GM12878 (cell line): ENCODE results near the gene RPL12.

Experiments
- ASH2L ChIP-seq: fragments of 300-600, 200-600 bp; sonication (generic); IDR thresholded peaks from 2 replicates; pipeline ENCODE4 v1.6.1; 2017; ENCODE audit warnings: low read depth, mild to moderate bottlenecking, borderline replicate concordance
- CTCF ChIP-seq, 3 experiments: IDR thresholded peaks in 2 of 3; conservative IDR thresholded peaks in 1 of 3; 2 replicates each; pipeline ENCODE4 v1.5.1; 2011; ENCODE audit warnings: low read depth in 3 of 3, low read length in 3 of 3, mild to moderate bottlenecking in 3 of 3, control low read depth in 2 of 3, moderate library complexity in 2 of 3, inconsistent platforms in 1 of 3, mixed read lengths in 1 of 3; ENCODE audit not compliant: control insufficient read depth in 2 of 3, insufficient read depth in 1 of 3; ENCODE audit errors: extremely low read depth in 1 of 3
- EP300 ChIP-seq, 2 experiments: fragments of 150-350 bp in 1 of 2; IDR thresholded peaks; 2 replicates each; pipeline ENCODE4 v1.6.1; 2011 to 2012; ENCODE audit warnings: low read depth in 2 of 2, low read length in 2 of 2, borderline replicate concordance in 1 of 2, improper control_type of control experiment in 1 of 2, inconsistent platforms in 1 of 2; ENCODE audit not compliant: control insufficient read depth in 1 of 2
- EZH2 ChIP-seq: IDR thresholded peaks from 2 replicates; pipeline ENCODE4 v1.6.1; 2012; ENCODE audit warnings: low read depth, mild to moderate bottlenecking, control low read depth, inconsistent platforms, low read length, borderline replicate concordance; ENCODE audit not compliant: control insufficient read depth
- JUND ChIP-seq: IDR thresholded peaks from 2 replicates; pipeline ENCODE4 v1.6.1; 2012; ENCODE audit warnings: low read depth, mild to moderate bottlenecking, low read length, improper control_type of control experiment, moderate library complexity
- NR2F1 ChIP-seq: fragments of 450-650 bp; conservative IDR thresholded peaks from 2 replicates; pipeline ENCODE4 v1.6.1; 2017; ENCODE audit warnings: mild to moderate bottlenecking
- POLR2A ChIP-seq: IDR thresholded peaks from 2 replicates; pipeline ENCODE4 v1.6.1; 2011; ENCODE audit warnings: low read depth, mild to moderate bottlenecking, low read length
- SMC3 ChIP-seq: IDR thresholded peaks from 2 replicates; pipeline ENCODE4 v1.6.1; 2011; ENCODE audit warnings: low read length, improper control_type of control experiment, borderline replicate concordance
- STAT1 ChIP-seq: fragments of 450-650 bp; conservative IDR thresholded peaks from 2 replicates; pipeline ENCODE4 v1.6.1; 2014; ENCODE audit warnings: antibody characterized with exemption, mild to moderate bottlenecking
- ZNF24 ChIP-seq: fragments of 450-650 bp; IDR thresholded peaks from 2 replicates; pipeline ENCODE4 v1.6.1; 2017; ENCODE audit warnings: antibody characterized with exemption, mild to moderate bottlenecking

- no peak for TF ChIP-seq ASH2L
- TF ChIP-seq EP300 (IDR thresholded peaks at IDR 0.05; ENCODE audit: borderline replicate concordance in 1 of 2, control insufficient read depth in 1 of 2, low read depth in 2 of 2, low read length in 2 of 2): no peak
- TF ChIP-seq POLR2A: no peak
- no peak for TF ChIP-seq CTCF (IDR thresholded peaks at IDR 0.05 in 2 of 3, conservative IDR thresholded peaks at IDR 0.05 in 1 of 3; ENCODE audit: control insufficient read depth in 2 of 3, extremely low read depth in 1 of 3, insufficient read depth in 1 of 3, low read depth in 3 of 3, low read length in 3 of 3)
- TF ChIP-seq ZNF24: no peak
- TF ChIP-seq EZH2: no peak
- no peak for TF ChIP-seq STAT1
- no peak for TF ChIP-seq JUND
- TF ChIP-seq SMC3: no peak
- TF ChIP-seq NR2F1: no peak
Measured at GRCh38 chr9:127411122-127411521, 40.1 kb downstream of the RPL12 start.
